ENCODE results near the gene CLIC3. TPM values are rescaled to one million over a fixed set of nuclear protein-coding genes. Genes with fewer than 3 reads are reported as not detected.
A peak's percentile ranks its signal among the peaks of the same experiment; 100 is the strongest.

Gene CLIC3
- total RNA-seq, 4 donors from 2014 or later, result 1.2 to 120 (median 38.0) TPM

- H3K4me1 ChIP-seq, result peaks cover 0 to 27% (median 8%) of the 10 kb centered on the region in 4 donors
- H3K9me3 ChIP-seq, result no peaks in the 10 kb centered on the region
- H3K36me3 ChIP-seq, result peaks cover 0 to 88% (median 16%) of the 10 kb centered on the region in 3 donors
- WGBS, 2 donors, result 94% methylated on average over 15 to 26 of the region's 49 CpGs
- no peak overlapping the region for H3K4me3 ChIP-seq
- H3K27me3 ChIP-seq, result no peaks in the 10 kb centered on the region
- TF ChIP-seq EP300 (IDR thresholded peaks at IDR 0.05) (no peak), CTCF (IDR thresholded peaks at IDR 0.05) (no peak), POLR2A (IDR thresholded peaks at IDR 0.05) (no peak)
- DNase-seq (ENCODE audit: low spot score in 2 of 2), result no peak
- H3K27ac ChIP-seq, result peak overlapping the region in 1 of 4 donors; percentile 16
Observed at GRCh38 chr9:137009938-137010732, 13.8 kb upstream of the CLIC3 start.

DNA sequence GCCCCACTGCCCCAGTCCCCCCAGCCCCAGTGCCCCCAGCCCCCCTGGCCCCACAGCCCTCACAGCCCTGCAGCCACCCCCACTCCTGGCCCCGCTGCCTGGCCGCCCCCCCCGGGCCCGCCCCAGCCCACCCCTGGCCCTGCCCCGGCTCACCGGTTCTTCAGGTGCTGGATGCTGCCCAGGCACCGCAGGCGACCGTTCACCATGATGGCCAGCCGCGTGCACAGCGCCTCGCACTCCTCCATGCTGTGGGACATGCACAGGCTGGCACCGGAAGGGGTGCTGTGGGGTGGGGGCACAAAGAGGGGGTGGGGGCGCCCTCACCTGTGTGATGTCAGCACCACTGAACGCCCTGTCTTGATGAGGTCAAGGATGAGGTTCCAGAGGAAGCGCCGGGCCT is 12.8 kb upstream of the CLIC3 start:
- Histone ChIP-seq H3K9me3 (peaks cover 0 to 4% (median 0%) of the 10 kb centered on the region in 4 donors), H3K4me3 (no peak overlapping the region), H3K27me3 (no peaks in the 10 kb centered on the region), H3K4me1 (peaks cover 0 to 27% (median 8%) of the 10 kb centered on the region in 4 donors), H3K27ac (no peak overlapping the region), H3K36me3 (peaks cover 0 to 79% (median 13%) of the 10 kb centered on the region in 3 donors)
- 92 to 99% methylated on average over 9 of the region's 18 CpGs for WGBS, 2 donors
- no peak for DNase-seq (ENCODE audit: low spot score in 2 of 2)
- no peak for TF ChIP-seq EP300 (IDR thresholded peaks at IDR 0.05)
- no peak for TF ChIP-seq POLR2A (IDR thresholded peaks at IDR 0.05)
- TF ChIP-seq CTCF (IDR thresholded peaks at IDR 0.05), result no peak

- Histone ChIP-seq H3K4me3 (no peak overlapping the region), H3K9me3 (peaks cover 0 to 5% (median 0%) of the 10 kb centered on the region in 4 donors), H3K36me3 (peaks cover 0 to 70% (median 13%) of the 10 kb centered on the region in 3 donors), H3K4me1 (peaks cover 0 to 27% (median 8%) of the 10 kb centered on the region in 4 donors), H3K27me3 (no peaks in the 10 kb centered on the region), H3K27ac (peak overlapping the region in 1 of 4 donors; percentile 71)
- 77 to 100% methylated on average over 2 to 20 of the region's 22 CpGs for WGBS, 2 donors
- TF ChIP-seq POLR2A (IDR thresholded peaks at IDR 0.05) (no peak), CTCF (IDR thresholded peaks at IDR 0.05) (no peak), EP300 (IDR thresholded peaks at IDR 0.05) (no peak)
- no peak for DNase-seq (ENCODE audit: low spot score in 2 of 2)
Observed at GRCh38 chr9:137008312-137008711, 11.9 kb upstream of the CLIC3 start.

DNA sequence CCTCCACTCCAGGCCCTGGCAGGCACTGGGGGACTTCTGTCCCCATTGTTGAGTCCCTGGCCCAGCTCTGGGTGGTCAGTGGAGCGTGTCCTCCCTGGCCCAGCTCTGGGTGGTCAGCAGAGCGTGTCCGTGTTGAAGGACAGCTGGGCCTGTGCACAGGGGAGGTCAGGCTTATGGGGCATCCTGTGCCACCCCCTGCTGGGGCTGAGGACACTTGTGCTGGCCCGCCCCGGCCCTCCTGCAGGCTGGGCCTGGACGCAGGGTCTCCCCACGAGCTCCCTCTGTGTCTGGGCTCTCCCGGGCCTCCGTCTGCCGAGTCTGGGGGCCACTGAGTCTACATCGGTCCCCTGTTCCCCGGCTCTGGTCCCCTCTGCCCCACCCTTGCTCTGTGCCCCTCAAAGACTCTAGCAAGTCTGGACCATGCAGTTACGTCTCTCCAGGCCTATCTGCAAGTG is 11.5 kb upstream of the CLIC3 start:
- Histone ChIP-seq H3K4me1 (peaks cover 0 to 27% (median 8%) of the 10 kb centered on the region in 4 donors), H3K36me3 (peaks cover 0 to 65% (median 13%) of the 10 kb centered on the region in 3 donors), H3K9me3 (peaks cover 0 to 5% (median 0%) of the 10 kb centered on the region in 4 donors), H3K27me3 (no peaks in the 10 kb centered on the region), H3K27ac (peak overlapping the region in 2 of 4 donors; percentile 0 to 71), H3K4me3 (no peak overlapping the region)
- DNase-seq (ENCODE audit: low spot score in 2 of 2), result no peak
- WGBS, 2 donors, result 75 to 76% methylated on average over 5 to 12 of the region's 13 CpGs
- TF ChIP-seq CTCF (IDR thresholded peaks at IDR 0.05), result no peak
- TF ChIP-seq EP300 (IDR thresholded peaks at IDR 0.05), result no peak
- no peak for TF ChIP-seq POLR2A (IDR thresholded peaks at IDR 0.05)
